PC-9 (cell line): ENCODE data around the gene PTPRG. TPM values are rescaled to one million over a fixed set of nuclear protein-coding genes. Genes with fewer than 3 reads are reported as not detected.

Source experiments
- BruUV-seq: library from RNA; stranded (reverse); fragments of 400-500 nt; replicated peaks from 2 replicates; lab custom pipeline; 2021; lab: Mats Ljungman, UMichigan
- CTCF ChIA-PET: fragments of 300-600 bp; sonication (Branson Sonifier 250); formaldehyde crosslinking; loops from one replicate; lab custom pipeline; 2022; ENCODE audit warnings: antibody characterized with exemption; lab: Charles Lee
- POLR2A ChIA-PET: fragments of 300-600 bp; sonication (Branson Sonifier 250); formaldehyde crosslinking; loops from one replicate; lab custom pipeline; 2022; ENCODE audit warnings: antibody characterized with exemption; ENCODE audit not compliant: unreplicated experiment; lab: Charles Lee
- DNase-seq, 2 experiments: peaks; one replicate each; pipeline versions ENCODE4 v3.0.0 to v3.0.0-alpha.2; 2015 to 2022; ENCODE audit warnings: mixed read lengths in 1 of 2
- H2AFZ ChIP-seq: fragments of 200-600 bp; sonication (generic); 2 replicates; pipeline ENCODE4 v1.8.1; 2017; ENCODE audit warnings: antibody characterized with exemption
- H3F3A ChIP-seq: fragments of 200-600 bp; sonication (generic); 2 replicates; pipeline ENCODE4 v1.8.1; 2017; ENCODE audit warnings: antibody characterized with exemption, mild to moderate bottlenecking, low read depth; ENCODE audit not compliant: insufficient read depth
- H3K27ac ChIP-seq: fragments of 200-600 bp; sonication (generic); 2 replicates; pipeline ENCODE4 v1.6.1; 2016; ENCODE audit warnings: mixed run types
- H3K27me3 ChIP-seq: fragments of 200-600 bp; sonication (generic); 2 replicates; pipeline ENCODE4 v1.6.1; 2016; ENCODE audit warnings: low read depth, mixed run types; ENCODE audit not compliant: insufficient read depth
- H3K36me3 ChIP-seq: fragments of 200-600 bp; sonication (generic); 2 replicates; pipeline ENCODE4 v1.6.1; 2016; ENCODE audit warnings: low read depth, mixed run types
- H3K4me1 ChIP-seq: fragments of 200-600 bp; sonication (generic); replicated peaks from 2 replicates; pipeline ENCODE4 v1.6.1; 2016; ENCODE audit warnings: mixed run types; ENCODE audit not compliant: insufficient read depth
- H3K4me2 ChIP-seq: fragments of 200-600 bp; sonication (generic); 2 replicates; pipeline ENCODE4 v1.6.1; 2017; ENCODE audit warnings: mixed run types
- H3K4me3 ChIP-seq: fragments of 200-600 bp; sonication (generic); 2 replicates; pipeline ENCODE4 v1.6.1; 2016; ENCODE audit warnings: mixed run types
- H3K79me2 ChIP-seq: fragments of 200-600 bp; sonication (generic); 2 replicates; pipeline ENCODE4 v1.6.1; 2017; ENCODE audit warnings: low read depth, mixed run types
- H3K9me2 ChIP-seq: fragments of 200-600 bp; sonication (generic); 2 replicates; pipeline ENCODE4 v1.8.1; 2017; ENCODE audit warnings: mild to moderate bottlenecking; ENCODE audit not compliant: insufficient read depth
- H3K9me3 ChIP-seq: fragments of 200-600 bp; sonication (generic); 2 replicates; pipeline ENCODE4 v1.8.1; 2016; ENCODE audit warnings: low read depth; ENCODE audit not compliant: insufficient read depth
- H4K20me1 ChIP-seq: fragments of 200-600 bp; sonication (generic); 2 replicates; pipeline ENCODE4 v1.8.1; 2017; ENCODE audit not compliant: insufficient read depth
- EZH2 ChIP-seq: fragments of 200-600 bp; sonication (generic); IDR thresholded peaks from 2 replicates; pipeline ENCODE4 v1.8.0; 2017; ENCODE audit warnings: antibody characterized with exemption, low read depth
- intact Hi-C: fragments of 100-400 bp; cut with micrococcal nuclease; formaldehyde crosslinking; loops from one replicate; pipeline ENCODE4 v1.10.0; 2022; ENCODE audit not compliant: unreplicated experiment
- total RNA-seq: library from RNA; stranded (reverse); gene quantifications from 2 replicates; pipeline ENCODE4 v1.2.3, GENCODE V29; 2021
- TF ChIP-seq, protein P1 (sequence below): fragments of 200-600 bp; sonication (generic); conservative IDR thresholded peaks from 2 replicates; pipeline ENCODE4 v1.6.1; 2017; ENCODE audit warnings: mixed run types, antibody characterized with exemption, mild to moderate bottlenecking, moderate library complexity

The PTPRG gene
- total RNA-seq, 1 experiment from 2014 or later: 32.9 TPM

DNA sequence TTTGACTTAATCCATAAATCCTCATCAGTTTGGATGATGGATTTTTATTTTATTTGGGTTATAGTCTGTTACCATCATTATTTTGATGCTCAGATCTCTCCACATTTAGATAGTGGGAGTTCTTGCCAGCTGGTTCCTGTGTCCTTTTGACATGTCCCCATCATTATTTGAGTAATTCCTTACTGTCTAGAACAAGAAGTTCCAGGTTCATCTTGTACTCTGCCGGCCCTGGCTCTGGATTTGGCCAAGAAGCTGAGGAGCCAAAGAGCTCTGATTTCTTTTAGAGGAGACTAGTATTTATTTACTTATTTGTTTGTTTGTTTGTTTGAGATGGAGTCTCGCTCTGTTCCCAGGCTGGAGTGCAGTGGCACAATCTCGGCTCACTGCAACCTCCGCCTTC, 54.3 kb downstream of the PTPRG start:
- Histone ChIP-seq H3K4me3 (no peak overlapping the region), H3K4me2 (no peak overlapping the region), H3K79me2 (no peaks in the 10 kb centered on the region), H3K27ac (no peak overlapping the region), H3K9me3 (no peaks in the 10 kb centered on the region), H4K20me1 (no peaks in the 10 kb centered on the region), H3K4me1 (no peaks in the 10 kb centered on the region), H3K36me3 (no peaks in the 10 kb centered on the region), H3F3A (0 out of 2 replicates have a peak, but pooled peaks cover 3% of the 10 kb centered on the region), H2AFZ (no peak overlapping the region), H3K9me2 (no peaks in the 10 kb centered on the region), H3K27me3 (no peaks in the 10 kb centered on the region)
- ChIA-PET CTCF (no interaction called here), POLR2A (no interaction called here)
- BruUV-seq: no TSS peak
- DNase-seq: no peak
- no peak for TF ChIP-seq EZH2
- TF ChIP-seq, protein P1, sequence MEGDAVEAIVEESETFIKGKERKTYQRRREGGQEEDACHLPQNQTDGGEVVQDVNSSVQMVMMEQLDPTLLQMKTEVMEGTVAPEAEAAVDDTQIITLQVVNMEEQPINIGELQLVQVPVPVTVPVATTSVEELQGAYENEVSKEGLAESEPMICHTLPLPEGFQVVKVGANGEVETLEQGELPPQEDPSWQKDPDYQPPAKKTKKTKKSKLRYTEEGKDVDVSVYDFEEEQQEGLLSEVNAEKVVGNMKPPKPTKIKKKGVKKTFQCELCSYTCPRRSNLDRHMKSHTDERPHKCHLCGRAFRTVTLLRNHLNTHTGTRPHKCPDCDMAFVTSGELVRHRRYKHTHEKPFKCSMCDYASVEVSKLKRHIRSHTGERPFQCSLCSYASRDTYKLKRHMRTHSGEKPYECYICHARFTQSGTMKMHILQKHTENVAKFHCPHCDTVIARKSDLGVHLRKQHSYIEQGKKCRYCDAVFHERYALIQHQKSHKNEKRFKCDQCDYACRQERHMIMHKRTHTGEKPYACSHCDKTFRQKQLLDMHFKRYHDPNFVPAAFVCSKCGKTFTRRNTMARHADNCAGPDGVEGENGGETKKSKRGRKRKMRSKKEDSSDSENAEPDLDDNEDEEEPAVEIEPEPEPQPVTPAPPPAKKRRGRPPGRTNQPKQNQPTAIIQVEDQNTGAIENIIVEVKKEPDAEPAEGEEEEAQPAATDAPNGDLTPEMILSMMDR: no peak
- intact Hi-C loops: no loop called here

DNA sequence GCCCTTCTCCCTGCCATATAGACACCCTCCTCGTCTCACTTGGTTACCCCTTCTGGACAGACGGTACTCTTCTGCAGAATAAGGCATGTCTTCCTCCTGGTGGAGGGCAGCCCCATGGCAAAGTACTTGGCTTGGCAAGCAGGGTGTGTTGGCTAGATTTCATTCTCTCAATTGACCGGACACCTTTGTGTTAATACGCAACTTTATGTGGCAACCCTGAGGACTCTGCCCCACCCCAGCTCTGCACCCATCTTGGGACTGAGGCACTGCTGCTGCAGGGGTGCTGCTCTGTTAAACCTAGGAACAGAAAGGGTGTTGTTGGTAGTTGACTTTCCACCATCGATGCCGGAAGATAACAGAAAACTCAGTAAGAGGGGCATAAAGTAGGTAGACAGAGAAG, 55.2 kb downstream of the PTPRG start:
- H3K79me2 ChIP-seq: no peaks in the 10 kb centered on the region
- no peak overlapping the region for H3K4me2 ChIP-seq
- BruUV-seq: no TSS peak
- no peak overlapping the region for H2AFZ ChIP-seq
- no peak overlapping the region for H3K27ac ChIP-seq
- ChIA-PET CTCF (no interaction called here), POLR2A (no interaction called here)
- H3F3A ChIP-seq: 0 out of 2 replicates have a peak, but pooled peaks cover 2% of the 10 kb centered on the region
- H3K4me3 ChIP-seq: no peak overlapping the region
- no peaks in the 10 kb centered on the region for H3K27me3 ChIP-seq
- no peaks in the 10 kb centered on the region for H3K4me1 ChIP-seq
- TF ChIP-seq, protein P1: no peak
- TF ChIP-seq EZH2: no peak
- H3K36me3 ChIP-seq: no peaks in the 10 kb centered on the region
- H4K20me1 ChIP-seq: no peaks in the 10 kb centered on the region
- H3K9me3 ChIP-seq: no peaks in the 10 kb centered on the region
- no peaks in the 10 kb centered on the region for H3K9me2 ChIP-seq
- intact Hi-C loops: no loop called here
- DNase-seq: no peak

DNA sequence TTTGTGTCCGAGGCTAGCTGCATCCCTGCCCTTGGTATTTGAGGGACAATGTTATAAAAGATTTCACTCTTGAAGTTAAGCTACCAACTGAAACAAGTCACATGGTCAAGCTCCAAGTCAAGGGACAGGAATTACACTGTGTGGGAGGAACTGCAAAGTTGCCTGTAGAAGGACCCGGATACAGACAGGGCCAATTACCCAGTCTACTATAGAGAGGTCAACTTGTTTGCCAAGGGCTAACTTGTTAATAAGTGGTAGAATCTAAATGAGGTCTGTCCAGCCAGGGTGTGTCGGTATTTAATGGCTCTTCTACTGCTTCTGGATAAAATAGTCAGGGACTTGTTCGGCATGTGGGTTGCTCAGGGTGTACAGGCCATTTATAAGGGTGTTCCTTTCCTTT, 55.7 kb downstream of the PTPRG start:
- ChIA-PET POLR2A (no interaction called here), CTCF (no interaction called here)
- H3K27me3 ChIP-seq: no peaks in the 10 kb centered on the region
- DNase-seq: no peak
- intact Hi-C loops: no loop called here
- no peak overlapping the region for H2AFZ ChIP-seq
- H3K9me2 ChIP-seq: no peaks in the 10 kb centered on the region
- H3K27ac ChIP-seq: no peak overlapping the region
- H3K79me2 ChIP-seq: no peaks in the 10 kb centered on the region
- H3K4me2 ChIP-seq: no peak overlapping the region
- H3K4me3 ChIP-seq: no peak overlapping the region
- TF ChIP-seq EZH2: no peak
- TF ChIP-seq, protein P1: no peak
- no peaks in the 10 kb centered on the region for H3K9me3 ChIP-seq
- H3K36me3 ChIP-seq: no peaks in the 10 kb centered on the region
- H3F3A ChIP-seq: no peaks in the 10 kb centered on the region
- no peaks in the 10 kb centered on the region for H3K4me1 ChIP-seq
- H4K20me1 ChIP-seq: no peaks in the 10 kb centered on the region
- no TSS peak for BruUV-seq
